ENCODE data around the gene GBP1. TPM values are rescaled to one million over a fixed set of nuclear protein-coding genes. Genes with fewer than 3 reads are reported as not detected.

GBP1 gene
- total RNA-seq, 1 experiment from 2014 or later = 0.15 TPM

DNA sequence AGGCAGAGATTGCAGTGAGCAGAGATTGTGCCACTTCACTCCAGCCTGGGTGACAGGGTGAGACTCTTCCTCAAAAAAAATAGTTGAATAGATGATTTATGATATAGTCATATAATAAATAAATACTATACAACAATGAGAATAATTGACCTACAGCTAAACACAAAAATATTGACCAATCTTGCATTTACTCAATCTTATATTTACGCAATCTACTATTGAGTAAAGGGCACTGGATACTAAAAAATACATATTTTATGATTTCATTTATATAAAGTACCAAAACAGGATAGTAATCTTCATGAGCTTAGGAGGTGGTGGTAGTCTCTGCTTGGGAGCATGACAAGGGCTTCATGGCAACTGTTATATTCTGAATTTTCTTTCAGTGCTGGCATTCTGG is 23.3 kb downstream of the GBP1 start:
- no peaks in the 10 kb centered on the region for H3K36me3 ChIP-seq (ENCODE audit: control insufficient read depth in 1 of 2, insufficient read depth in 2 of 2, low read length in 2 of 2)
- no peaks in the 10 kb centered on the region for H3K9me2 ChIP-seq (ENCODE audit: insufficient read depth)
- no peak overlapping the region for H3K27ac ChIP-seq (ENCODE audit: low read depth, low read length)
- no peaks in the 10 kb centered on the region for H3K9me3 ChIP-seq (ENCODE audit: control insufficient read depth in 1 of 2, insufficient read depth in 1 of 2, low read depth in 1 of 2, low read length in 2 of 2)
- RAD21 ChIA-PET (ENCODE audit: low non-redundant PET in 1 of 2, low total read pairs in 2 of 2, uncharacterized antibody in 2 of 2, unreplicated experiment in 2 of 2) = no interaction called here
- no peaks in the 10 kb centered on the region for H3K79me2 ChIP-seq (ENCODE audit: insufficient read depth, low read length)
- no peak overlapping the region for H3K9ac ChIP-seq (ENCODE audit: low read length)
- no peak for ATAC-seq
- TF ChIP-seq EGR1 (IDR thresholded peaks at IDR 0.05; ENCODE audit: low read depth) = no peak
- no peak for TF ChIP-seq MAX (IDR thresholded peaks at IDR 0.05)
- TF ChIP-seq ZFX (IDR thresholded peaks at IDR 0.05) = no peak
- no peak for TF ChIP-seq YY1 (IDR thresholded peaks at IDR 0.05; ENCODE audit: extremely low read depth, insufficient replicate concordance, low read depth, low read length)
- TF ChIP-seq FOSL1 (IDR thresholded peaks at IDR 0.05; ENCODE audit: low read depth) = no peak
- BruUV-seq (replicated peaks) = no TSS peak
- H3K4me3 ChIP-seq (replicated peaks in 1 of 2; ENCODE audit: low read depth in 1 of 2, low read length in 2 of 2) = no peak overlapping the region
- H4K20me1 ChIP-seq (ENCODE audit: insufficient read depth) = no peaks in the 10 kb centered on the region
- CTCF ChIA-PET = no interaction called here
- no peaks in the 10 kb centered on the region for H3K4me1 ChIP-seq (ENCODE audit: control insufficient read depth in 1 of 2, insufficient read depth in 2 of 2, low read length in 2 of 2)
- H2AFZ ChIP-seq (ENCODE audit: low read depth, low read length, poor library complexity, severe bottlenecking) = no peak overlapping the region
- H3K27me3 ChIP-seq (ENCODE audit: insufficient read depth, low read length) = no peaks in the 10 kb centered on the region
- intact Hi-C loops (cut with micrococcal nuclease) = no loop called here
- H3K4me2 ChIP-seq (ENCODE audit: low read length) = no peak overlapping the region
- POLR2A ChIA-PET = no interaction called here
- no peak for DNase-seq (ENCODE audit: low read depth, low spot score)

DNA sequence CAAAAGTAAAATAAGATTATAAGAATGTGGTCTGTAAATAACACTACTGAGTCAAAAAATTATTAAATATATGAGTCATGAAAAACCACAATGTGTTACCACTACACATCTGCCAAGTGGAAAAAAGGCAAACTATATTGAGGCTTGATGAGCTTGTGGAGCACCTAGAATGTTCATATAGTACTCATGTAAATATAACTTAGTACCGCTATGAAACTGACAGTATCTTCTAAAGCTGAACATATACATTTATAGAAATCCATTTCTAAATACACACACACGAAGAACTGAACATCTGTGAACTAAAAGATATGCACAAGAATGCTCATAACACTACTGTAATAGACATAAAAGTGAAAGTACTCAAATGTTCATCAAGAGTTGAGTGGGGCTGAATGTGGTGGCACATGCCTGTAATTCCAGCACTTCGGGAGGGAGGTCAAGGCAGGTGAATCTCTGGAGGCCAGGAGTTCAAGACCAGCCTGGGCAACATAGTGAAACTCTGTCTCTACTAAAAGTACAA is 23.8 kb downstream of the GBP1 start:
- Histone ChIP-seq H3K9me2 (ENCODE audit: insufficient read depth) (no peaks in the 10 kb centered on the region), H3K9ac (ENCODE audit: low read length) (no peak overlapping the region), H3K79me2 (ENCODE audit: insufficient read depth, low read length) (no peaks in the 10 kb centered on the region), H4K20me1 (ENCODE audit: insufficient read depth) (no peaks in the 10 kb centered on the region), H3K4me3 (replicated peaks in 1 of 2; ENCODE audit: low read depth in 1 of 2, low read length in 2 of 2) (no peak overlapping the region), H2AFZ (ENCODE audit: low read depth, low read length, poor library complexity, severe bottlenecking) (no peak overlapping the region), H3K27ac (ENCODE audit: low read depth, low read length) (no peak overlapping the region), H3K4me1 (ENCODE audit: control insufficient read depth in 1 of 2, insufficient read depth in 2 of 2, low read length in 2 of 2) (no peaks in the 10 kb centered on the region), H3K9me3 (ENCODE audit: control insufficient read depth in 1 of 2, insufficient read depth in 1 of 2, low read depth in 1 of 2, low read length in 2 of 2) (no peaks in the 10 kb centered on the region), H3K36me3 (ENCODE audit: control insufficient read depth in 1 of 2, insufficient read depth in 2 of 2, low read length in 2 of 2) (no peaks in the 10 kb centered on the region), H3K27me3 (ENCODE audit: insufficient read depth, low read length) (no peaks in the 10 kb centered on the region), H3K4me2 (ENCODE audit: low read length) (no peak overlapping the region)
- ATAC-seq (no peak), DNase-seq (ENCODE audit: low read depth, low spot score) (no peak)
- ChIA-PET CTCF (no interaction called here), RAD21 (ENCODE audit: low non-redundant PET in 1 of 2, low total read pairs in 2 of 2, uncharacterized antibody in 2 of 2, unreplicated experiment in 2 of 2) (no interaction called here), POLR2A (no interaction called here)
- no TSS peak for BruUV-seq (replicated peaks)
- TF ChIP-seq, protein P1, sequence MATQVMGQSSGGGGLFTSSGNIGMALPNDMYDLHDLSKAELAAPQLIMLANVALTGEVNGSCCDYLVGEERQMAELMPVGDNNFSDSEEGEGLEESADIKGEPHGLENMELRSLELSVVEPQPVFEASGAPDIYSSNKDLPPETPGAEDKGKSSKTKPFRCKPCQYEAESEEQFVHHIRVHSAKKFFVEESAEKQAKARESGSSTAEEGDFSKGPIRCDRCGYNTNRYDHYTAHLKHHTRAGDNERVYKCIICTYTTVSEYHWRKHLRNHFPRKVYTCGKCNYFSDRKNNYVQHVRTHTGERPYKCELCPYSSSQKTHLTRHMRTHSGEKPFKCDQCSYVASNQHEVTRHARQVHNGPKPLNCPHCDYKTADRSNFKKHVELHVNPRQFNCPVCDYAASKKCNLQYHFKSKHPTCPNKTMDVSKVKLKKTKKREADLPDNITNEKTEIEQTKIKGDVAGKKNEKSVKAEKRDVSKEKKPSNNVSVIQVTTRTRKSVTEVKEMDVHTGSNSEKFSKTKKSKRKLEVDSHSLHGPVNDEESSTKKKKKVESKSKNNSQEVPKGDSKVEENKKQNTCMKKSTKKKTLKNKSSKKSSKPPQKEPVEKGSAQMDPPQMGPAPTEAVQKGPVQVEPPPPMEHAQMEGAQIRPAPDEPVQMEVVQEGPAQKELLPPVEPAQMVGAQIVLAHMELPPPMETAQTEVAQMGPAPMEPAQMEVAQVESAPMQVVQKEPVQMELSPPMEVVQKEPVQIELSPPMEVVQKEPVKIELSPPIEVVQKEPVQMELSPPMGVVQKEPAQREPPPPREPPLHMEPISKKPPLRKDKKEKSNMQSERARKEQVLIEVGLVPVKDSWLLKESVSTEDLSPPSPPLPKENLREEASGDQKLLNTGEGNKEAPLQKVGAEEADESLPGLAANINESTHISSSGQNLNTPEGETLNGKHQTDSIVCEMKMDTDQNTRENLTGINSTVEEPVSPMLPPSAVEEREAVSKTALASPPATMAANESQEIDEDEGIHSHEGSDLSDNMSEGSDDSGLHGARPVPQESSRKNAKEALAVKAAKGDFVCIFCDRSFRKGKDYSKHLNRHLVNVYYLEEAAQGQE (IDR thresholded peaks at IDR 0.05; ENCODE audit: low read depth) = no peak
- TF ChIP-seq, protein P2, sequence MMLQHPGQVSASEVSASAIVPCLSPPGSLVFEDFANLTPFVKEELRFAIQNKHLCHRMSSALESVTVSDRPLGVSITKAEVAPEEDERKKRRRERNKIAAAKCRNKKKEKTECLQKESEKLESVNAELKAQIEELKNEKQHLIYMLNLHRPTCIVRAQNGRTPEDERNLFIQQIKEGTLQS (IDR thresholded peaks at IDR 0.05) = no peak
- TF ChIP-seq SIN3A (IDR thresholded peaks at IDR 0.05; ENCODE audit: low read depth) (no peak), CBX3 (IDR thresholded peaks at IDR 0.05; ENCODE audit: low read depth) (no peak), ELF1 (IDR thresholded peaks at IDR 0.05; ENCODE audit: borderline replicate concordance, low read depth) (no peak), YY1 (IDR thresholded peaks at IDR 0.05; ENCODE audit: extremely low read depth, insufficient replicate concordance, low read depth, low read length) (no peak), SRF (IDR thresholded peaks at IDR 0.05; ENCODE audit: low read depth) (no peak), CEBPB (IDR thresholded peaks at IDR 0.05; ENCODE audit: low read depth) (no peak), EZH2phosphoT487 (IDR thresholded peaks at IDR 0.05; ENCODE audit: borderline replicate concordance) (no peak), ZNF274 (IDR thresholded peaks at IDR 0.05; ENCODE audit: low read depth, low read length) (no peak)
- TF ChIP-seq, protein P3, sequence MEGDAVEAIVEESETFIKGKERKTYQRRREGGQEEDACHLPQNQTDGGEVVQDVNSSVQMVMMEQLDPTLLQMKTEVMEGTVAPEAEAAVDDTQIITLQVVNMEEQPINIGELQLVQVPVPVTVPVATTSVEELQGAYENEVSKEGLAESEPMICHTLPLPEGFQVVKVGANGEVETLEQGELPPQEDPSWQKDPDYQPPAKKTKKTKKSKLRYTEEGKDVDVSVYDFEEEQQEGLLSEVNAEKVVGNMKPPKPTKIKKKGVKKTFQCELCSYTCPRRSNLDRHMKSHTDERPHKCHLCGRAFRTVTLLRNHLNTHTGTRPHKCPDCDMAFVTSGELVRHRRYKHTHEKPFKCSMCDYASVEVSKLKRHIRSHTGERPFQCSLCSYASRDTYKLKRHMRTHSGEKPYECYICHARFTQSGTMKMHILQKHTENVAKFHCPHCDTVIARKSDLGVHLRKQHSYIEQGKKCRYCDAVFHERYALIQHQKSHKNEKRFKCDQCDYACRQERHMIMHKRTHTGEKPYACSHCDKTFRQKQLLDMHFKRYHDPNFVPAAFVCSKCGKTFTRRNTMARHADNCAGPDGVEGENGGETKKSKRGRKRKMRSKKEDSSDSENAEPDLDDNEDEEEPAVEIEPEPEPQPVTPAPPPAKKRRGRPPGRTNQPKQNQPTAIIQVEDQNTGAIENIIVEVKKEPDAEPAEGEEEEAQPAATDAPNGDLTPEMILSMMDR (IDR thresholded peaks at IDR 0.05 in 2 of 3, conservative IDR thresholded peaks at IDR 0.05 in 1 of 3; ENCODE audit: borderline replicate concordance in 1 of 3, insufficient read depth in 1 of 3, low read depth in 2 of 3, low read length in 2 of 3) = no peak
- intact Hi-C loops (cut with micrococcal nuclease) = no loop called here

Data from HCT116 (cell line).